Frontal cortex (tissue), 4 donors: Measurements from ENCODE around the gene CYGB. TPM values are rescaled to one million over a fixed set of nuclear protein-coding genes. Genes with fewer than 3 reads are reported as not detected.
"Not testable (repeated sequence)": the region's sequence is repeated elsewhere in the genome, so short reads cannot be mapped to it uniquely, and the experiment has no call there.

Source experiments
- DNase-seq, 2 donors: peaks; one replicate each; pipeline ENCODE4 v3.0.0; 2012; ENCODE audit warnings: low spot score in 2 of 2
- FAIRE-seq: peaks from 2 replicates; lab custom pipeline; 2012; peaks lifted over from hg19 to GRCh38; lab: Jason Lieb, UNC
- total RNA-seq: library from RNA; depleted of rRNA; stranded (reverse); fragments of >200 nt; gene quantifications from one replicate; pipeline ENCODE4 v1.2.3, GENCODE V29; 2014
- donor health status: control.
- donor health status: control.
- donor health status: control.

The CYGB gene
- total RNA-seq, 1 donor from 2014 or later, result 3.3 TPM

GRCh38 chr17:76510831-76511244 is 26.7 kb downstream of the CYGB start:
- FAIRE-seq, result no peak

DNA sequence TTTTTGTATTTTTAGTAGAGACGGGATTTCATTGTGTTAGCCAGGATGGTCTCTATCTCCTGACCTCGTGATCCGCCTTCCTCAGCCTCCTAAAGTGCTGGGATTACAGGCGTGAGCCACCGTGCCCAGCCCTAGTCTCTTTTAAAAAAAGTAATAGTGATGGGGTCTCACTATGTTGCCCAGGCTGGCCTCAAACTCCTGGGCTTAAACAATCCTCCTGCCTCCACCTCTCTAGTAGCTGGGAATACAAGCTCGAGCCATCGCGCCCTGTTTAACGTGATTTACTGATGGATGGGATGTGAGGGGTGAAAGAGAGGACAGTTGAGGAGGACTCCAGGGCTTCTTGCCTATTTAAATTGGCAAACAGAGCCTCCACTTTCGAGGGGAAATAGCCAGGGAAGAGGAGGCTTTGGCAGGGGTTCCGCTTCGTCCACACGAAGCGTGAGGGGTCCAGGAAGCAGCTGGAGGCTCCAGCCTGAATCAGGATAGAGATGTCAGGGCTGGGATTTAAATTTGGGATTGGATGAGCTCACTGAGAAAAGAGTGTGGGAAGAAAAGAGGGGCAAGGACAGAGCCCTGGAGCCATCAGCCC is 28.9 kb downstream of the CYGB start:
- not testable (repeated sequence) for FAIRE-seq, DNase-seq

More at GRCh38 chr17:76510831-76511244, 26.7 kb downstream of the CYGB start:
- no peak for DNase-seq

DNA sequence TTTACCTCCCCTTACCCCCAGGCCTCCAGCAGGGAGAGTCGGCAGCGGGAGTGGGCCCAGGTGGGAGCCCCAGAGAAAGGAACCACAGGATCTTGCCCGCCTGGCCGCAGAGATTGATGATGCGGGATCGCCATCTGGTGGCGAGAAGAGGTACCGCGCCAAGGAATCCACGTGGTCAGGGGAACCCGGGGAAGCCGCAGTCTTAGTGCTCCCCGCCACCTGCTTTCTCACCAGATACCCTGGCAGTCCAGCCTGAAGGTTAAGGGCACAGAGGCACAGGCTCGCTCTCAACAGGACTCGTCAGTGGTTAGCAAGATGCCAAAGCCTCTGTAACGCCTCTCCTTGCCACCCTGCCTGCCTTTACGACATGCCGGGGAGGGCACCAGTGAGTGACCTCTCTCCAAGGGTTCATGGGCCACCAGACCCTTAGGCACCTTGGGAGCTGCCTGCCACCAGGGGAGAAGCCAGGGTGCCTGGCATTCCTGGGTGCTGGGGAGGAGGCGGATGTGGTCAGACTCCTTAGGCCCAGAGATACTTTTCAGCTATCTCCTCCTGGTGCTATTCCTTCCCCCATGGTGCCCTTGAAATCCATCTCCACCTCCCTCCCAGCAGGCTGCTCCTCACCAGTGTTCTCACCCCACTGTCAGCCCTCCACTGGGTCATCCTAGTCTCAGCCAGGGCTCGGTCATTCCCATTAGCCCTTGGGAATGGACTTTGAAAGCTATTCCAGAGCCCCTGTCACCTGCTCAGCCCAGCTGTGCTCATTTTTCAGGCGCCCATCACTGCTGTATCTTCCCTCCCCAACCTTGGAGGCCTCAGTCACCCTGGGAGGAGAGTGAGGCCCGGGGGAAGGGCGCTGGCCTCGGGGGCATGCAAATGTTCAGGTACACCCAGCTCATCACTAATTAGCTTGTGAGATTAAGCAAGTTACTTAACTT is 30.8 kb downstream of the CYGB start:
- DNase-seq (peak; percentile 80 to 88), FAIRE-seq (no peak)

DNA sequence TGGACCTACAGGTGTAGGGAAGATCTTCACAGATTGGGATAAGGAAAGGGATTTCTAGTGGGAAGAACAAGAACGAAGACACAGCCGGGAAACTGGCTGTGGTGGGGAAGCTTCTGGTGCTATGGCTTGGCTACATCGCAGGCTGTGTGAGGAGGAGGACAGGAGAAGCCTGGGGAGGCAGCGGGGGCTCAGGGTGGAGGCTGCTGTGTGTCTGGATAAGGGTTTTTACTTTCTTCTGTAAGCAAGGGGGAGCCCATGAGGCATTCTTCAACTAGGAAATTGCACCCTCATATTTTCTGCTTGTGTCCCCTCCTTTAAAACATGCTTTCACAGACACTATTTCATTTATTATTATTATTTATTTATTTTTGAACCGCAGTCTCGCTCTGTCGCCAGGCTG is 33.4 kb downstream of the CYGB start:
- no peak for DNase-seq
- FAIRE-seq, result no peak

DNA sequence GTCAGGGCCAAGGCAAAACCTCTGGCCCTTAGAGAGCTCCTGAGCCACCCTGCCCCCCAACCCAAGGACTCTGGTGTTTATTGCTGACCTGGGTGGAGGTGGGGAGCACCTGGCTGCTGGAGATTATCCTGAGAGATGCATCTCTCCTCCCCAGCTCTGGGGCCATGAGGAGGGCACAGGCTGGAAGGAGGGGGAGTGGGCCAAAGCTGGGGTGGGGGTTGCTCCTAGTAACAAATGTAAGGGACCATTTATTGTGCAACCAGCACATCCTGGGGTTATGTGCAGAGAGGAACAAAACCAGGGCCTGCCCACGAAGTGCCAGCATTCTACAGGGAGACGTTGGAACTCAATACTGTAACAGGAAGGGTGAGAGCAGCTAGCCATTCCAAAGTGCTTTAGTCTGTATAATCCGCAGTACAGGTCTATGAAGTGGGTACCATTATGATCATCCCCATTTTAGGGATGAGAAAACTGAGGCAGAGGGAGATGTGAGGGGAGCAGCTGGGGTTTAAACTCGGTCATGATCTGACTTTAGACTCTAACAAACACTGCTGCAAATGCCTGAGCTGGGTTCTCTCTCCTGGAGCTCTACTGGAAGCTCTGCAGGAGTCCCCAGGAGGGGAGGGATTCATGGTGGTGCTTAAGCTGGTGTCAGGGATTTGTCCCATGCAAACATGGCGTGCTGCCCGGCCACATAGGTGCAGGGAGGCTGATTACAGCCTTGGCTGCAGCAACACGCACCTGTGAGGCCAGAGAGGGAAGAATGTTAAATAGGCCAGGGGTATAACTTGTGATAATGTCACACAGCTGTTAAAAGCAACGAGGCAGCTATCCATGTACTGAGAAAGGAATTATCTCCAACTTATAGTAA is 34.9 kb downstream of the CYGB start:
- DNase-seq, result no peak
- no peak for FAIRE-seq

DNA sequence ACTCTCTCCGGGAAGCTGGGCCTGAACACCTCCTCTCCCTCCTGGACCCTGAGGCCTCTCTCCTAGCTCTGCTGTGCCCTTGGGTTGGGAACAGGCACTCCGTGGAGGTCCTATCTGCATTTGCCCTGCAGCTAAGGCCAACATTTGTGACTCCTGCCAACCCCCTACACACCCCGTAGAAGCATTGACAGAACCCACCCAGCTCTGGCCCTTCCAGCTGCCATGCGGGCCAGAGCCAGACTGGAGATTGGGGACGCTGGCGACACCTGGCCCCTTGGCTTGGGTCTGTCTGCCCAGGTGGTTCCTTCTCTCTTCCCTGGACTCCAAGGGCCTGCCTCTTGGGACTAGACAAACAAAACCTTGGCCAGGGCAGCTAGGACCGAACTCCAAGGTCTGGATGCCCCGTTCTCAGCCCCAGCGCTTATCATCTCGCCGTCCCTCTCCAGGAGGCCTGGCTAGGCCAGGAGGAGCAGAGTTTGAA is 35.6 kb downstream of the CYGB start:
- no peak for DNase-seq
- FAIRE-seq, result no peak

- DNase-seq (peak; percentile 78 to 89), FAIRE-seq (no peak)
Observed at GRCh38 chr17:76501018-76501826, 36.3 kb downstream of the CYGB start, which contains the start of gene RHBDF2. Gene RHBDF2 (minus strand): TSS chr17:76501423. CDS start chr17:76481524, 19,899 bp downstream.

- DNase-seq, result no peak
- FAIRE-seq, result no peak
Observed at GRCh38 chr17:76500747-76501017, 36.8 kb downstream of the CYGB start.

- no peak for DNase-seq
- FAIRE-seq, result no peak
Observed at GRCh38 chr17:76500074-76500746, 37.3 kb downstream of the CYGB start.

DNA sequence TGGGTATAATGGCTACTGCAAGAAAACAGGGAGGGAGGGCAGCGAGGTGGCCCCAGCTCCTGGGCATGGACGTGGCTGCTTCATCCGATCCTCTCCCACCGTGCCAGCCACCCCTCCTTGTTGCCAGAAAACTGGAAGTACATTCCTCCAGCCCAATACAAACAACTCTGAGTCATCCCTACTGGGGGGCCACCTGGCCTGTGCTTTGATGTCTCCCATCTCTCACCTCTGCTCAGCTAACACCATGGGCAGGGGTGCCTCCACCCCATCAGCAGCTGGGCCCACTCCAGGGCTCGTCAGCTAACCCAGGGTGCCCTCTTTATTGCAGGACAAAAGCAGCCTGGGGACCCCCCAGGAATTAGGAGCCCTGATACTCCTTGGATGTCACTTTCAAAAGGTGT is 38.2 kb downstream of the CYGB start:
- DNase-seq, result no peak
- no peak for FAIRE-seq

DNA sequence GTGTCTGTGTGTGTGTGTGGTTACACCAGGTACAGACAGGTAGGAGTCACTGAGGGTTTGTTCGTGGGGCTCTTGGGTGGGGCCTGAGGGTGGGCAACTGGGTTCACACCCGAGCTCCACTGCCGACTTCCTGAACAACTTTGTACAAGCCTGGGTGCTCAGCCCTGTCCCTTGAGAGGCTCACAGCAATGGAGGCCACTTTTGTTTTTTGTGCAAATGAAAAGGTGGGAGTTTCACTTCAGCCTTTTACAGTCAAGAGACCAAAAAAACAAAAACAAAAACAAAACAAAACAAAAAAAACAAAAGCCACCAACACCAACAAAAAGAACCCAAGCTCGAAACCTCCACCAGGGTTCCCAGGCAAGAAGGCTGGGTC is 38.6 kb downstream of the CYGB start:
- no peak for DNase-seq
- no peak for FAIRE-seq

- DNase-seq, result peak; percentile 56 to 75
- no peak for FAIRE-seq
Observed at GRCh38 chr17:76497979-76498875, 39.3 kb downstream of the CYGB start.

GRCh38 chr17:76497699-76497978 is 39.9 kb downstream of the CYGB start:
- DNase-seq, result no peak
- FAIRE-seq, result no peak

DNA sequence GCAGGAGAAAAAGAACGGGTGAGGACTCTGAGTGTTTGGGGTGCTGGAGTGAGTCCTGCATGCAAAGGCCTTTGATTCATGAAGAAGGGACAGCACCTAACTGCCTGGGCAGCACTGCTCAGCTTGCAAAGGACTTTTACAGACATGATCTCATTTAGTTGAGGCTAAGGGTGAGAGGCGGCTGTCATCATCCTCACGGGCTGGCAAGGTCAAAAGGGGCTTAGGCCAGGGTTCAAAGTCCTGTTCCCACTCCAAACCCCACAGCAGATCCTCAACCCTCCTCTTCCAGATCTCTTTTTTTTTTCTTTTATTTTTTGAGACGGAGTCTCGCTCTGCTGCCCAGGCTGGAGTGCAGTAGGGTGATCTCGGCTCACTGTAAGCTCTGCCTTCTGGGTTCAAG is 41.0 kb downstream of the CYGB start:
- no peak for DNase-seq
- no peak for FAIRE-seq

DNA sequence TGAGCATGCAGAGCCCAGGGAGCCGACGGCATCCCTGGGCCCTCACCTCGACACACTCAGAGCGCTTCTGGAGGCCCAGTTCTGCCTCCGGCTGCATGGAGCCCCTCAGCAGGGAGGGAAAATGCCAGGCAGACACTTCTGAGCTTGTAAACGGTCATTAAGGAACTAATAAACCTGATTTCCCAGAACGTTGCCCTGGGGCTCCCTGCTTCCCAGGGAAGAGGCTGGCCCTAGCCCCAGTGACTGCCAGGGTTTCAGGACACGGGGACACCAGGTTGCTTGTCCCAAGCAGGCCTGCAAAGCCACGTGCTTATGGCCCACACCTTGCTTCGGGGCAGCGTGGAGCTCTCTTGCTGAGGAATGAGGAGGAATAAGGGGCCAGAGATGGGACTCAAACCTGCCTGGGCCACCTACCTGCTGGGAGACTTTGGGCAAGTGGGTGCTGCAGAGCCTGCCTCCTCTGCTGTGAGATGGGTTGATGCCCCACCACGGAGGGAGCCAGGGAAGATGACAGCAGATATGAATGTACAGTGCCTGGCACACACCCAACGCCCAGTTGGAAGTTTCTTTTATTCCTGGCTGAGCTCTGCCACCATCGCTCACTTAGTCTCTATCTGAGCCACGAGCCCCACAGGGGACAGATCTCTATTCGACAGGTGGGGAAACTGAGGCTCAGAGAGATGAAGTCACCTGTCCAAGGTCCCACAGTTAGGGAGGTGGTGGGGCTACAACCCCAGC is 41.7 kb downstream of the CYGB start:
- no peak for FAIRE-seq
- DNase-seq, result no peak

DNA sequence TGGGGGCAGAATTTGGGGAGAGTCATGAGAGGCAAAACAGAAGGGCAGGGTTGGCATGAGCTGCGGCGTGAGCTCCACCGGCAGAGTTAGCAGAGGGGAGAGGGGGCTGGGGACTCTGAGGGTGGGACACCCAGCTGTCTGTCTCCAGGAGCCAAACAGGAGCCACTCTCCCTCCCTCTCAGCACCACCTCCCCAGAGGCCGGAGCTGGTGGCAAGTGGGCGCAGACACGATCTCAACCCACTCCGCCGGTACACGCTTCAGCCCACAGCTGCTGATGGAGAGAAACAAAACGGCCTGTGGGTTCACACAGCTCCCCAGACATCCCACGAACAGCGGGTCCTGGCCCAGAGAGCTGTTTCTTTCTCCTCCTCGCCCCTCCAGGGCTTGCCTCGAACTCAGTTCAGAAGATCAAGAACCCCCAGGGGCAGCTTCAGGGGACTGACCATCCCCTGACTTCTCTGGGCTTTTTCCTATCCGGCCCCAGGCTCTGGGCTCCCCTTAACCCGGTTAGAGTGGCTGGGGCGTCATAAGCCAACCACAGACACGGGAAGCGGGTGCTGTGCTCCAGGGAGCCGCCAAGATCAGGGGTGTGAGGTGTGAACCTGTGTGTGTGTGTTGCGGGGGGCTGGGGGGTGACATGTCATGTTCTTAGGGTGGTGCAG is 43.9 kb downstream of the CYGB start:
- DNase-seq (no peak), FAIRE-seq (no peak)

DNA sequence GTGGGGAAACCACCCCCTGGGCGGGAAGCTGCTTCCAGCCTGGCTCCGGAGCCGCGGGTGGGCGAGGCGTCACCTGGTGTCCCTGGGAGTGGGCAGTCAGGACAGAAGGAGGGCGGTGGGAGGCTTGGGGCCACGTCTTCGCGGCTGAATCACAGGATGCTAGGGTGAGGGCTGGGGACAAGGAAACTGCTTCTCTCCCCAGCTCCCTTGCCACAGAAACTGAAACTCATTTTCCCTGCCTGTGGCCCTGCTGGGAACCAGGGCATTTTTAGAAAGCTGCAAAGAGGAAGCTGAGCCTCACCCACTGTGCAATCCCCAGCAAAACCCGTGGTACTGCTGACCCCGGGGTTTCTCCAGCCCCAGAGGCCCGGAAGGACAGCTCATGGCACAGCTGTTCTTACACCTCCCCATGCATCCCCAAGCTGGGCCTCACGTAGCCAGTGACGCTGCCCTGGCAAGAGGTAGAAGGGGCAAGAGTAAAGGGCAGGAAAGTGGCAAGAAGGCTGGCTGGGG is 44.5 kb downstream of the CYGB start:
- DNase-seq (peak in 1 of 2 donors; percentile 69), FAIRE-seq (no peak)
